Erythroblast (primary cell): ENCODE data around the gene RNF19B.

Experiments
- DNase-seq, 2 experiments: peaks; one replicate each; lab custom pipeline; 2025; lab: John Stamatoyannopoulos, UW
- GATA1 ChIP-seq: IDR thresholded peaks from 2 replicates; pipeline ENCODE4 v1.6.1; 2011; ENCODE audit warnings: low read depth, mild to moderate bottlenecking, control low read depth, low read length, moderate library complexity
- POLR2A ChIP-seq: IDR thresholded peaks from 2 replicates; pipeline ENCODE4 v1.6.1; 2011; ENCODE audit warnings: mild to moderate bottlenecking, low read length

RNF19B gene

DNA sequence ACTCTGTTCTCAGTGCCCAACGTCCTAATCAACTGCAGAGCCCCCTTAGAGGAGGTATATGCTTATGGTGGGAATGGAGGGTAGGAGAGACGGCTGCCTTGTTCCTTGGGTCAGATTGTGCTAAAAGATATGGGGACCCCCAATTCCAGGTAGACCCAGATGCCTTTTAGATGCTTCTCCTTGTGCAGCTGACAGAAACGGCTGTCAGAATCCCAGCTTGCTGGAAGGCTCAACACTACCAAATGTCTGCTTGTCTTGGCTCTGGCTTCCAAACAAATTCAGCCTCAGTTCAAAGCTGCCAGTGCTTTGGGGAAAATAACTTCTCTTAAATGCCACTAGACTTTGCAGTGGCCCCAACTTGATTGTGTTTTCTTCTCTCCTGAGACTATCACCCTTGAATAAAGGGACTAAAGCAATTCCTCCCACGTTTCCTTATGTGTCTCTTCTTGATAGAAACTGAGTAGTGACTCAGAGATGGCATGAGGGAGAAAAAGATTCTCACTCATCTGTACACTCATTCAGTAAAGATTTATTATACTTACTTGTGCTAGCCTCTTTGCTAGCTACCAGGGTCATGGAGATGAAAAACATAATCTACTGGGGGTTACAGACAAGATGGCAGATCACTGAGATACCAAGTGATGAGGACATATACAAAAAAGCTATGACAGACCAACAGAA, 3.4 kb upstream of the RNF19B start:
- TF ChIP-seq GATA1 (no peak), POLR2A (no peak)

DNA sequence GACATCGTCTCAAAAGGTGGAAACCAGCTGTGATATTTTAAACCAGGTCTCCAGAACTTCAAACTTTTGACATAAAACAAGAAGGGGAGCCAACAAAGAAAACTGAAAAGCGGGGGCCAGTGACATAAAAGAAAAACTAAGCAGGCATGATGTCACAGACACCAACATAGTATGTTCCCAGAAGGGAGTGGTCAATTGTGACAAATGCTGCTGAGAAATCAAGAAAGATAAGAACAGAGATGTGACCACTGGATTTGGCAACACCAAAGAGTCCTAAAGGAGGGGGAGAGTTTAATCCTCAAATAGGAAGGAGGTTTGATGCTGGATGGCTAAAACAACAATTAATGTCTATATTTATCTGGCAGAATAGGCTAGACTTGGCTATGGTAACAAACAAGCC, 2.3 kb upstream of the RNF19B start:
- no peak for TF ChIP-seq GATA1
- TF ChIP-seq POLR2A = no peak
- DNase-seq = peak; percentile 39 to 56

More for the DNA sequence above, 3.4 kb upstream of the RNF19B start:
- DNase-seq = no peak

DNA sequence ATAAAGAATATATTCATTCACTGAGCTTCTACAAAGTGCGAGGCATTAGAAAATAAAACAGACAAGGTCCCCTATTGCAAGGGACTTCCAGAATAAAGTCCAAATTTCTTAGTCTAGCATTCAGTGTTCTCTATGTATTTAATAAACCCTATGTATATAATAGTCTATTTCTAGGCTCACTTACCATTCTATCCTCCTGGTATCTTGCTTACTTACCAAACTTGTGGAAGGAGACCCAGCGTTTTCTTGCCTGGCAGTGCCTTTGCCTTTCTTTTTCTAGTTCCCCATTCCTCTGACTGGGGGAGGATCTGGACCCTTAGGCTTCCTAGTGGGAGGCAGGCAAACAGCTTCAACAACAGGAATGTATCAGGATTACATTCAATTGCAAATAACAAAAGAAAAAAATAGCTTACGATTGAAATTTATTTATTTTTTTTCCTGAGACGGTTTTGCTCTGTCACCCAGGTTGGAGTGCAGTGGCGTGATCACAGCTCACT, 690 bp upstream of the RNF19B start:
- DNase-seq = no peak
- TF ChIP-seq POLR2A (no peak), GATA1 (no peak)

DNA sequence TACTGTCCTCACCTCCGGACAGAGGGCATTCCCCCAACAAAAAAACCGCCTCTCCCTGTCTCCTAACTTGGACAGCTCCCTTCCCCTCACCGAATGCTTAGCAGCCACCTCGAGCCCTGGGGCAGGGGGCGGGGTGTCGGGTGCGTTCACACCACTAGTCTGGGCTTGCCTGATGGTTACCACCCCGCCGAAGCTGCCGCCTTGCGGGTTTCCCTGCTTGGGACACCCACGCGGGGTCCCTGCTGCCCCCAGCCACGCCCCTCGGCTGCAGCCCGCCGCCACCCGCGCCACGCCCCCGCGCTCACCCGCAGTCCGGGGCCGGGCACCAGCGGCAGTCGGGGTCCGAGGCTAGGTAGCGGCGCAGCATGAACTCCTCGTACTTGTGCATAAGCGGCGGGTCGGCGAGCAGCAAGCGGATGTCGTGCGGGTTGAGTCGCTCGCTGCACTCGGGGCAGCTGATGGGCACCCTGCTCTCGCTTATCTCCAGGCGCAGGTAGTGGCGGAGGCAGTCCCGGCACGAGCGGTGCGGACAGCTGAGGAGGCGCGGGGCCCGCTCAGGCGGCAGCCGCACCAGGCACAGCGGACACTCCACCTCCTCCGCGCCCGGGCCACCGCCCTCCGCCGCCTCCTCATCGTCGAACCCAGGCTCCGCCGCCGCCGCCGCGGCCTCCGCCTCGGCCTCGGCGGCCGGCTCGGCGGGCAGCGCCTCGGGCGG, 706 bp downstream of the RNF19B start:
- TF ChIP-seq GATA1 = no peak
- TF ChIP-seq POLR2A = no peak
- DNase-seq = peak; percentile 80 to 81

DNA sequence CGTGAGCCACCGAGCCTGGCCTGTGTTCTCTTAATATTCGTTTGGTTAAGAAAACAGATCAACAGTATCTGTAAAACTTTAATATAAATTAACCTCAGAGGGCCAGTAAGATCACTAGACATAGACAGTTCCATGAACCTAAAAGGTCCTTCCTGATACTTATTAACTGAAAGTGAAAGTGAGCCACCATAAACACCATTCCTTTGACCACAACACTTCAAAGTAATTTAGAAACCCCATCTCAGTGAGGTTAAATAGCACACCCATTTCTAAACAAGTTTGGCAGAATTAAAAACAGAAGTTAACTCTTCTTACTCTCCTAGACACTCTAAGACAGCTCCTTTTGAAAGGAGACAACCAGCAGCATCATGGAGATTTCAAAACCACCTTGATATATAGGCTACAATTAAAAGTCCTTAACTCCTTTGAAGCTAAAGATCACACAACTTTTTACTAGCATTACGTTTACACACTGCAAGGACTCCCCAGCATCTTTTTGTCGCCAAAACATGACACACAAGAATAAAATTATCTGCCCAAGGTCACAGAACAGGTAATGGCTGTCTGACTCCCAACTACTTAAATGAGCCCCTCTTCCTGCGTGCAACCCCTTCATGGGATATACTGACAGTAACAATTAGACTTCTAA, 2.2 kb downstream of the RNF19B start:
- TF ChIP-seq GATA1 (no peak), POLR2A (no peak)
- DNase-seq = peak; percentile 38 to 44

DNA sequence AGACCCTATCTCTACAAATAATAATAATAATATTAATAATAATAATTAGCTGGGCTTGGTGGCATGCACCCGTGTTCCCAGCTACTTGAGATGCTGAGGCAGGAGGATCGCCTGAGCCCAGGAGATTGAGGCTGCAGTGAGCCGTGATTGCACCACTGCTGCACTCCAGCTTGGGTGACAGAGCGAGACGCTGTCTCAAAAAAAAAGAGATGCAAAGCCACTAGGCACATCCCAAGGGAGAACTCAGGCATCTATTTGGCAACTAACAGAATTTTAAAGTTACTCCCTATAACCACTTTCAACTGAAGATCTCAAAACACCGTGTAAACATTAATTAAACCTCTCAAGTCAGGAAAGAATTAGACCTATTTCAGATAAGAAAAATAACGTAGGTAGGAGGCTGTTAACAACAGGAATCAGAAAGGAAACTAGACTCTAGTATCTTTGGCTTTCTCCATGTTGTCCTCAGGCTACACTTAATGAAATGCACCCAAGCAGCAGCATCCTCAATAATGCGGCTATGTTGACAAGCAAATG, 3.7 kb downstream of the RNF19B start:
- no peak for TF ChIP-seq POLR2A
- TF ChIP-seq GATA1 = no peak
- no peak for DNase-seq

GRCh38 chr1:32960342-32960741, 4.3 kb downstream of the RNF19B start:
- DNase-seq = no peak
- TF ChIP-seq POLR2A (no peak), GATA1 (no peak)

DNA sequence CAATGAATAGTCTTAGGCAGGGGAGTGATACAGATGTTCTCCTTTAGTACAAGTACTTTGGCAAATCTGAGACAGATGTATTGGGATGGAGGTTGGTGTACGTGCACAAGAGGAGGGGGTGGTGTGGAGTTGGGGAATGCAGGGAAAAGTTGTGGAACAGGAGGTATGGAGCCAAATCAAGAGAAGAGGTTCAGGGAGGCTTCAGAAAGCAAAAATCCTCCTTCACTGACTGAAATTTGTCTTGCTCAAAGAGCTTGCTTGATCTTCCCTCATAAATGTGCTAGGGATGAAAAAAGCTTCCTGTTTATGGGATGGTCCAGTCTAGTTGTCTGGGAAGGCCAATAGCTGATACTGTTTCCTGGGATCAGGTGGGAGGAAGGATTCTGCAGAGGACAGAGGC, 5.8 kb downstream of the RNF19B start:
- no peak for DNase-seq
- TF ChIP-seq POLR2A (no peak), GATA1 (no peak)

GRCh38 chr1:32957017-32957416, 7.6 kb downstream of the RNF19B start:
- TF ChIP-seq POLR2A = no peak
- TF ChIP-seq GATA1 = no peak
- no peak for DNase-seq

DNA sequence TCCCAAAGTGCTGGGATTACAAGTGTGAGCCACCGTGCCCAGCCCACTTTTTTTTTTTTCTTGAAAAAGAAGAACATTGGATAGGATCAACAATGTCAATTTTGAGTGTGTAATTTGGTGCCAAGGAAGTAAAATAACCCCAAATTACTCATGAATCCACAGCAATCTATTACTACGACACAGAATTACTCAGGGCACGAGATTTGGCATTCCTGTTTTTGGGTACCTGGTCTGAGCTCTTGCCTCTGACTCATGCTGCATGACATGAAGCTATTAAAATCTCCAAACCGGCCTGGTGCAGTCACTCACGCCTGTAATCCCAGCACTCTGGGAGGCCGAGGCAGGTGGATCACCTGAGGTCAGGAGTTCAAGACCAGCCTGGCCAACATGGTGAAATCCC, 10.4 kb downstream of the RNF19B start:
- TF ChIP-seq GATA1 = no peak
- no peak for TF ChIP-seq POLR2A
- DNase-seq = no peak

GRCh38 chr1:32953495-32953894, 11.1 kb downstream of the RNF19B start:
- no peak for TF ChIP-seq GATA1
- no peak for TF ChIP-seq POLR2A
- DNase-seq = no peak

DNA sequence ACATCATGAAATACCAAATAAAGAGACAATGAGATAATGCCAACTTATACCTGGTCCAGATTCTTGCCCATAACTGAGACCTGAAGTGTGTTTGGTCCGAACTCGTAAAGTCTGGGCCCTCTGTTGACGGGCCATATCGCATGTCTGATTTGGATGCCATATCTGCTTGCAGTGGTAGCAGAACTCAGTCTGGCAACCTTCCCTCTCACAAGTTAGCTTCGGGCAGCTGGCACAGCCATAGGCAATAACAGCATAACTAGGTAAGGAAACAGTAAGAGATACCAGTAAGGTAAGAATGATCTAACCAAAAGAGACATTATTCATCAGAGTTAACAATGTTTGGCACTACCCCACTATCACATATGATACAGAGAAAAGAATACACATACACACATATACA, 15.1 kb downstream of the RNF19B start:
- TF ChIP-seq POLR2A = no peak
- TF ChIP-seq GATA1 = no peak
- DNase-seq = no peak

DNA sequence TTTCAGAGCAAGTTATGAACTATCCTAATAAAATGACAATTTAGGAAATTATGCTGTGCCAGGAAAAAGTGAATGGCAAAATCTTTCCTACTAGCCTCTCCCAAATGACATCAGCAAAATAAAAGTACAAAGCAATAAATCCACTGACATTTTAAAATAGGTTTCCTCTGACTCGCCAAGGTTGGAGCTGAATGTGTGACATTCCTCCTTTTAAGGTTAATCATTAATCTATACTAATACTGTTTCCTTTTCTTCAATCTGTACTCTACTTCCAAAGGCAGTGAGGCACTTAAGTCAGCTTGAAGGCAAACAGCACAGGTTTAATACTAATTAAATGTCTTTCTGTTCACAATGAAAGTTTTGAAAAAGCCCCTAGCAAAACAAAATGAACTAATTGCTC, 15.7 kb downstream of the RNF19B start:
- no peak for DNase-seq
- no peak for TF ChIP-seq POLR2A

DNA sequence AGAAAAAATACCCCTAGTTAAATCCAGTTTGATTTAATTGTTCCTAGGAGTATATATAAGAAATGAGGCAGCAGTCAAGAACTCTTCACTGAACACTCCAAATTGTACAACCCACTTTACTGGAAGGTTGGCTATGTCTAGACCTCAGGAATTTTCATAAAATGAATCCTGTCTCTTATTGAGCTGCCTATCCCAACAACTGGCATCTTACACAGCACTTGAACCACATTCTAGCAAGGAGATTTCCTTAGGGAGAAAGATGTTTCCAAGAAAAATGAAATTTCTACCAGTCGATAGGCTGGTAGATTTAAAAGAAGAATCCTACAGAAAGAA, 16.3 kb downstream of the RNF19B start:
- DNase-seq = no peak
- TF ChIP-seq POLR2A (no peak), GATA1 (no peak)
